SK-N-SH treated with all-trans-retinoic acid at 6 μM for 48 hours (cell line): ENCODE data around the gene CFAP61.

ENCODE experiments used
- ATAC-seq: fragments of 200-7000 bp; cut with Tn5 transposase; 3 replicates; pipeline ENCODE4 v1.9.1; 2020; ENCODE audit warnings: mild to moderate bottlenecking, moderate library complexity
- ARNTL ChIP-seq: fragments of 450-650 bp; formaldehyde crosslinking; IDR thresholded peaks from 2 replicates; pipeline ENCODE4 v1.5.0; 2020; ENCODE audit warnings: low read depth, mild to moderate bottlenecking, moderate library complexity, borderline replicate concordance
- BACH2 ChIP-seq: fragments of 250-450 bp; sonication (Bioruptor Pico); IDR thresholded peaks from 2 replicates; pipeline ENCODE4 v1.9.0; 2021; ENCODE audit warnings: mild to moderate bottlenecking, borderline replicate concordance
- CSDC2 ChIP-seq: fragments of 250-450 bp; sonication (Bioruptor Pico); IDR thresholded peaks from 2 replicates; pipeline ENCODE4 v1.5.0; 2020; ENCODE audit warnings: mild to moderate bottlenecking, moderate library complexity
- ESRRG ChIP-seq: fragments of 250-450 bp; sonication (Bioruptor Pico); IDR thresholded peaks from 2 replicates; pipeline ENCODE4 v1.6.1; 2021; ENCODE audit warnings: mild to moderate bottlenecking
- GLIS3 ChIP-seq: fragments of 250-450 bp; sonication (Bioruptor Pico); IDR thresholded peaks from 2 replicates; pipeline ENCODE4 v1.5.0; 2020; ENCODE audit warnings: mild to moderate bottlenecking, moderate library complexity
- ISL1 ChIP-seq: fragments of 250-450 bp; sonication (Bioruptor Pico); IDR thresholded peaks from 2 replicates; pipeline ENCODE4 v2.1.2; 2022; ENCODE audit warnings: mild to moderate bottlenecking, moderate library complexity
- PPARA ChIP-seq: fragments of 250-450 bp; sonication (Bioruptor Pico); IDR thresholded peaks from 2 replicates; pipeline ENCODE4 v1.5.0; 2020; ENCODE audit warnings: mild to moderate bottlenecking, borderline replicate concordance
- SNAI2 ChIP-seq: fragments of 250-450 bp; sonication (Bioruptor Pico); IDR thresholded peaks from 2 replicates; pipeline ENCODE4 v1.5.0; 2020; ENCODE audit warnings: mild to moderate bottlenecking, moderate library complexity
- TCF4 ChIP-seq: fragments of 250-450 bp; sonication (Bioruptor Pico); IDR thresholded peaks from 2 replicates; pipeline ENCODE4 v1.8.0; 2021; ENCODE audit warnings: mild to moderate bottlenecking, moderate library complexity, borderline replicate concordance
- TOX ChIP-seq: fragments of 250-450 bp; sonication (Bioruptor Pico); IDR thresholded peaks from 2 replicates; pipeline ENCODE4 v1.8.0; 2021; ENCODE audit warnings: mild to moderate bottlenecking, moderate library complexity, borderline replicate concordance
- ZNF565 ChIP-seq: fragments of 450-650 bp; formaldehyde crosslinking; conservative IDR thresholded peaks from 2 replicates; pipeline ENCODE4 v1.5.0; 2020; ENCODE audit warnings: low read depth, mild to moderate bottlenecking, moderate library complexity
- ZNF70 ChIP-seq: fragments of 450-650 bp; formaldehyde crosslinking; IDR thresholded peaks from 2 replicates; pipeline ENCODE4 v1.5.0; 2020; ENCODE audit warnings: mild to moderate bottlenecking, moderate library complexity
- ZNF8 ChIP-seq: fragments of 450-650 bp; formaldehyde crosslinking; IDR thresholded peaks from 2 replicates; pipeline ENCODE4 v1.5.0; 2020; ENCODE audit warnings: mild to moderate bottlenecking, moderate library complexity
- TF ChIP-seq, protein P1 (sequence below): fragments of 250-450 bp; sonication (Bioruptor Pico); IDR thresholded peaks from 2 replicates; pipeline ENCODE4 v1.8.0; 2020; ENCODE audit warnings: mild to moderate bottlenecking, moderate library complexity, borderline replicate concordance
- TF ChIP-seq, protein P2 (sequence below): fragments of 250-450 bp; sonication (Bioruptor Pico); IDR thresholded peaks from 2 replicates; pipeline ENCODE4 v1.5.1; 2020; ENCODE audit warnings: low read depth, mild to moderate bottlenecking, moderate library complexity
- TF ChIP-seq, protein P3 (sequence below): fragments of 250-450 bp; sonication (Bioruptor Pico); IDR thresholded peaks from 2 replicates; pipeline ENCODE4 v1.5.0; 2020; ENCODE audit warnings: mild to moderate bottlenecking, moderate library complexity
- TF ChIP-seq, protein P4 (sequence below): fragments of 250-450 bp; sonication (Bioruptor Pico); IDR thresholded peaks from 2 replicates; pipeline ENCODE4 v1.8.0; 2021; ENCODE audit warnings: low read depth, mild to moderate bottlenecking, moderate library complexity, borderline replicate concordance

CFAP61 gene

GRCh38 chr20:20201124-20201523 lies 148.8 kb downstream of the CFAP61 start:
- ATAC-seq = no peak
- peak; percentile 91; the same call in 1 of the 2 replicates for TF ChIP-seq SNAI2 (CRISPR knock-in tag)
- TF ChIP-seq, protein P1, sequence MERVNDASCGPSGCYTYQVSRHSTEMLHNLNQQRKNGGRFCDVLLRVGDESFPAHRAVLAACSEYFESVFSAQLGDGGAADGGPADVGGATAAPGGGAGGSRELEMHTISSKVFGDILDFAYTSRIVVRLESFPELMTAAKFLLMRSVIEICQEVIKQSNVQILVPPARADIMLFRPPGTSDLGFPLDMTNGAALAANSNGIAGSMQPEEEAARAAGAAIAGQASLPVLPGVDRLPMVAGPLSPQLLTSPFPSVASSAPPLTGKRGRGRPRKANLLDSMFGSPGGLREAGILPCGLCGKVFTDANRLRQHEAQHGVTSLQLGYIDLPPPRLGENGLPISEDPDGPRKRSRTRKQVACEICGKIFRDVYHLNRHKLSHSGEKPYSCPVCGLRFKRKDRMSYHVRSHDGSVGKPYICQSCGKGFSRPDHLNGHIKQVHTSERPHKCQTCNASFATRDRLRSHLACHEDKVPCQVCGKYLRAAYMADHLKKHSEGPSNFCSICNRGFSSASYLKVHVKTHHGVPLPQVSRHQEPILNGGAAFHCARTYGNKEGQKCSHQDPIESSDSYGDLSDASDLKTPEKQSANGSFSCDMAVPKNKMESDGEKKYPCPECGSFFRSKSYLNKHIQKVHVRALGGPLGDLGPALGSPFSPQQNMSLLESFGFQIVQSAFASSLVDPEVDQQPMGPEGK (CRISPR knock-in tag) = 0 out of 2 replicates have a peak, but pooled peaks have one; percentile 13
- peak; percentile 89 for TF ChIP-seq ISL1 (CRISPR knock-in tag)
- no peak for TF ChIP-seq ARNTL (CRISPR knock-in tag)
- TF ChIP-seq, protein P2, sequence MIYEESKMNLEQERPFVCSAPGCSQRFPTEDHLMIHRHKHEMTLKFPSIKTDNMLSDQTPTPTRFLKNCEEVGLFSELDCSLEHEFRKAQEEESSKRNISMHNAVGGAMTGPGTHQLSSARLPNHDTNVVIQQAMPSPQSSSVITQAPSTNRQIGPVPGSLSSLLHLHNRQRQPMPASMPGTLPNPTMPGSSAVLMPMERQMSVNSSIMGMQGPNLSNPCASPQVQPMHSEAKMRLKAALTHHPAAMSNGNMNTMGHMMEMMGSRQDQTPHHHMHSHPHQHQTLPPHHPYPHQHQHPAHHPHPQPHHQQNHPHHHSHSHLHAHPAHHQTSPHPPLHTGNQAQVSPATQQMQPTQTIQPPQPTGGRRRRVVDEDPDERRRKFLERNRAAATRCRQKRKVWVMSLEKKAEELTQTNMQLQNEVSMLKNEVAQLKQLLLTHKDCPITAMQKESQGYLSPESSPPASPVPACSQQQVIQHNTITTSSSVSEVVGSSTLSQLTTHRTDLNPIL (CRISPR knock-in tag) = no peak
- no peak for TF ChIP-seq ZNF565 (CRISPR knock-in tag)
- TF ChIP-seq, protein P3, sequence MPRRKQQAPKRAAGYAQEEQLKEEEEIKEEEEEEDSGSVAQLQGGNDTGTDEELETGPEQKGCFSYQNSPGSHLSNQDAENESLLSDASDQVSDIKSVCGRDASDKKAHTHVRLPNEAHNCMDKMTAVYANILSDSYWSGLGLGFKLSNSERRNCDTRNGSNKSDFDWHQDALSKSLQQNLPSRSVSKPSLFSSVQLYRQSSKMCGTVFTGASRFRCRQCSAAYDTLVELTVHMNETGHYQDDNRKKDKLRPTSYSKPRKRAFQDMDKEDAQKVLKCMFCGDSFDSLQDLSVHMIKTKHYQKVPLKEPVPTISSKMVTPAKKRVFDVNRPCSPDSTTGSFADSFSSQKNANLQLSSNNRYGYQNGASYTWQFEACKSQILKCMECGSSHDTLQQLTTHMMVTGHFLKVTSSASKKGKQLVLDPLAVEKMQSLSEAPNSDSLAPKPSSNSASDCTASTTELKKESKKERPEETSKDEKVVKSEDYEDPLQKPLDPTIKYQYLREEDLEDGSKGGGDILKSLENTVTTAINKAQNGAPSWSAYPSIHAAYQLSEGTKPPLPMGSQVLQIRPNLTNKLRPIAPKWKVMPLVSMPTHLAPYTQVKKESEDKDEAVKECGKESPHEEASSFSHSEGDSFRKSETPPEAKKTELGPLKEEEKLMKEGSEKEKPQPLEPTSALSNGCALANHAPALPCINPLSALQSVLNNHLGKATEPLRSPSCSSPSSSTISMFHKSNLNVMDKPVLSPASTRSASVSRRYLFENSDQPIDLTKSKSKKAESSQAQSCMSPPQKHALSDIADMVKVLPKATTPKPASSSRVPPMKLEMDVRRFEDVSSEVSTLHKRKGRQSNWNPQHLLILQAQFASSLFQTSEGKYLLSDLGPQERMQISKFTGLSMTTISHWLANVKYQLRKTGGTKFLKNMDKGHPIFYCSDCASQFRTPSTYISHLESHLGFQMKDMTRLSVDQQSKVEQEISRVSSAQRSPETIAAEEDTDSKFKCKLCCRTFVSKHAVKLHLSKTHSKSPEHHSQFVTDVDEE (CRISPR knock-in tag) = 0 out of 2 replicates have a peak, but pooled peaks have one; percentile 19
- TF ChIP-seq, all 23 proteins: peak for 4

DNA sequence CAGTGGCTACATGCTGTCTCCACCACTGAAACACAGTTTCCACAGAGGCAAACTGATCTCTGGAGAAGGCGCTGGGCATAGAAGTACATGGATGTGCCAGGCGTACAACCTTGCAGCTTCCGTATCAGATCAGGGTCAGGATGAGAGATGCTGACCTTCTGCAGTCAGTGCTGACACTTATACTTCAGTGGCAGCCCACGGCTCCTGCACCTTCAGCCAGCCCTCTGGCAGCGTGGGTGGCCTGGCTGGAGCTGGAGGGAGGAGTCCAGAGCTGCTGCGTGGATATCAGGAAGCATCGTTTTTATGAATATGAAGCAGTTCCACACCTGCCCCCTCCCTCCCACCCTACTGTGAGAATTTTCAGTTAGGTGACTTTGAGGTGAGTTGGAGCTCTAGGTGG lies 149.3 kb downstream of the CFAP61 start:
- ATAC-seq = no peak
- TF ChIP-seq, protein P3 (CRISPR knock-in tag) = no peak
- TF ChIP-seq ZNF8 (no peak), ESRRG (CRISPR knock-in tag) (no peak), BACH2 (CRISPR knock-in tag) (no peak), ARNTL (CRISPR knock-in tag) (no peak), TCF4 (no peak), TOX (CRISPR knock-in tag) (no peak), ZNF565 (CRISPR knock-in tag) (no peak), GLIS3 (CRISPR knock-in tag) (no peak)
- TF ChIP-seq, protein P2 (CRISPR knock-in tag) = no peak
- TF ChIP-seq, protein P1 (CRISPR knock-in tag) = no peak
- TF ChIP-seq, all 23 proteins: peak for 0

DNA sequence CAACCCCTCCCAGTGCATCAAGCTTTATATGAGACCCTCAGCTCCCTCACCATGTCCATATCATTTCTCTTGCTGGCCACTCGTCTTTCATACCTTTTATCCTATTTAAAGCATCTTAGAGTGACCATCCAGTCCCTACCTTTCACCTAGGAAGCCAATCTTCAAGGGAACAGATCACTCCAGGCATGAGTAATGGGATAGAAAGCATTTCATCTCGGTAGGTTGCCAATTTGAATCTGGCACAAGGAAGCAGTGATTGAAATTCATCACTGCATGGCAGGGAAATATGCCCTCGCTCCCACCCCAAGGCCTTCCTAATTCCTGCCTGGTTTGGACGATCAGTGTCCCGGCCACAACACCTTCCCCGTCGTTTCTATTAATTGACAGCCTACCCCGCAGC lies 150.4 kb downstream of the CFAP61 start:
- ATAC-seq = no peak
- TF ChIP-seq PPARA (no peak), GLIS3 (CRISPR knock-in tag) (no peak), ARNTL (CRISPR knock-in tag) (no peak), ESRRG (CRISPR knock-in tag) (no peak), ZNF8 (no peak), CSDC2 (CRISPR knock-in tag) (no peak), ISL1 (CRISPR knock-in tag) (no peak), BACH2 (CRISPR knock-in tag) (no peak), SNAI2 (CRISPR knock-in tag) (no peak), ZNF70 (CRISPR knock-in tag) (no peak)
- TF ChIP-seq, protein P1 (CRISPR knock-in tag) = no peak
- TF ChIP-seq, protein P2 (CRISPR knock-in tag) = no peak
- TF ChIP-seq, protein P4, sequence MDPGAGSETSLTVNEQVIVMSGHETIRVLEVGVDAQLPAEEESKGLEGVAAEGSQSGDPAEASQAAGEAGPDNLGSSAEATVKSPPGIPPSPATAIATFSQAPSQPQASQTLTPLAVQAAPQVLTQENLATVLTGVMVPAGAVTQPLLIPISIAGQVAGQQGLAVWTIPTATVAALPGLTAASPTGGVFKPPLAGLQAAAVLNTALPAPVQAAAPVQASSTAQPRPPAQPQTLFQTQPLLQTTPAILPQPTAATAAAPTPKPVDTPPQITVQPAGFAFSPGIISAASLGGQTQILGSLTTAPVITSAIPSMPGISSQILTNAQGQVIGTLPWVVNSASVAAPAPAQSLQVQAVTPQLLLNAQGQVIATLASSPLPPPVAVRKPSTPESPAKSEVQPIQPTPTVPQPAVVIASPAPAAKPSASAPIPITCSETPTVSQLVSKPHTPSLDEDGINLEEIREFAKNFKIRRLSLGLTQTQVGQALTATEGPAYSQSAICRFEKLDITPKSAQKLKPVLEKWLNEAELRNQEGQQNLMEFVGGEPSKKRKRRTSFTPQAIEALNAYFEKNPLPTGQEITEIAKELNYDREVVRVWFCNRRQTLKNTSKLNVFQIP = no peak
